Fibroblast of villous mesenchyme (primary cell): ENCODE measurements around the gene VAMP5. TPM values are rescaled to one million over a fixed set of nuclear protein-coding genes. Genes with fewer than 3 reads are reported as not detected.
"Not testable (repeated sequence)": the region's sequence is repeated elsewhere in the genome, so short reads cannot be mapped to it uniquely, and the experiment has no call there.

ENCODE experiments used
- DNase-seq: peaks from one replicate; pipeline ENCODE4 v3.0.0-alpha.2; 2010; ENCODE audit warnings: low read depth
- H3K4me3 ChIP-seq: 2 replicates; pipeline ENCODE4 v1.5.1; 2011; ENCODE audit warnings: low read depth, mild to moderate bottlenecking, low read length
- total RNA-seq: library from RNA; depleted of rRNA; stranded (reverse); fragments of >200 nt; gene quantifications from 2 replicates; pipeline ENCODE4 v1.2.3, GENCODE V29; 2012
- TF ChIP-seq, protein P1 (sequence below): IDR thresholded peaks from 2 replicates; pipeline ENCODE4 v1.5.1; 2012; ENCODE audit warnings: low read depth, mild to moderate bottlenecking, low read length; ENCODE audit not compliant: insufficient read depth

VAMP5 gene
- total RNA-seq, 1 donor: 18.1 TPM

DNA sequence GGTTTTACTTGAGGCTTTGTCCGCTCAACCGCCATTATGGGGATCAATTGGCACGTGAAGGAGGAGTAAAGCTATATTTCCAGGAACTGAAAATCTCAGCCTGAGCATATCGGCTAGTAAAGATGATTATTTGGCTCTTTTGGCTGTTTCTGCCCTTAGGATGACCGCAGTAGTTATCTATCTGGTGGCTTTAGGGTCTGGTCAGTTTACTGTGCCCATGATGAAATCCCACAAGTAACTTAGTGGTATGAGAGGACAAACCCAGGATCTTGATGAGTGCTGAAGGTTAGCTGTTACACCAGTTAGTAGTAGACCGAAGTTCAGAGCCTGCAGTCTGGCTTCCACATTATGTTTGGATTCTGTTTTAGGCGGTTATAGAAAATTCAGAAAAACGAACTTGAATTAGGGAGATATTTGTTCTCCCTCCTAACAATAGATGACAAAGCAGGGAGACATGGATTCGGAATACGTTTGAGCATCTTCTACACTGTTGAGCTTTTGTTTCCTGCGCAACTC lies 44.0 kb upstream of the VAMP5 start:
- H3K4me3 ChIP-seq: peak overlapping the region; percentile 80
- TF ChIP-seq, protein P1, sequence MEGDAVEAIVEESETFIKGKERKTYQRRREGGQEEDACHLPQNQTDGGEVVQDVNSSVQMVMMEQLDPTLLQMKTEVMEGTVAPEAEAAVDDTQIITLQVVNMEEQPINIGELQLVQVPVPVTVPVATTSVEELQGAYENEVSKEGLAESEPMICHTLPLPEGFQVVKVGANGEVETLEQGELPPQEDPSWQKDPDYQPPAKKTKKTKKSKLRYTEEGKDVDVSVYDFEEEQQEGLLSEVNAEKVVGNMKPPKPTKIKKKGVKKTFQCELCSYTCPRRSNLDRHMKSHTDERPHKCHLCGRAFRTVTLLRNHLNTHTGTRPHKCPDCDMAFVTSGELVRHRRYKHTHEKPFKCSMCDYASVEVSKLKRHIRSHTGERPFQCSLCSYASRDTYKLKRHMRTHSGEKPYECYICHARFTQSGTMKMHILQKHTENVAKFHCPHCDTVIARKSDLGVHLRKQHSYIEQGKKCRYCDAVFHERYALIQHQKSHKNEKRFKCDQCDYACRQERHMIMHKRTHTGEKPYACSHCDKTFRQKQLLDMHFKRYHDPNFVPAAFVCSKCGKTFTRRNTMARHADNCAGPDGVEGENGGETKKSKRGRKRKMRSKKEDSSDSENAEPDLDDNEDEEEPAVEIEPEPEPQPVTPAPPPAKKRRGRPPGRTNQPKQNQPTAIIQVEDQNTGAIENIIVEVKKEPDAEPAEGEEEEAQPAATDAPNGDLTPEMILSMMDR: no peak
- peak; percentile 58 for DNase-seq

DNA sequence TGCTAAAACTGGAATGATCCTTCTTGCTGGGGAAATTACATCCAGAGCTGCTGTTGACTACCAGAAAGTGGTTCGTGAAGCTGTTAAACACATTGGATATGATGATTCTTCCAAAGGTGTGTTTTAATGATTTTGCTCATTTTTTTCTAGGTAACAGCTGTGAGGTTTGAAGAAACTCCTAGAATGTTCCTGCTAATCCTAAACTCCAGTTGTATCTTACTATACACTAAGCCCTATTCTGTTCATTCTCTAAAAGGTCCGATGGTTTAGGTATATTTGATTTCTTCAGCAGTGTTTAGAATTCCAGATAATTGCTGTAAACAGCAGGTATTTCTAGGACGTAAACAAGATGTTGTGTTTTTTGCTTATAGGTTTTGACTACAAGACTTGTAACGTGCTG lies 43.0 kb upstream of the VAMP5 start:
- TF ChIP-seq, protein P1: no peak
- no peak for DNase-seq
- peak overlapping the region; percentile 80 for H3K4me3 ChIP-seq

DNA sequence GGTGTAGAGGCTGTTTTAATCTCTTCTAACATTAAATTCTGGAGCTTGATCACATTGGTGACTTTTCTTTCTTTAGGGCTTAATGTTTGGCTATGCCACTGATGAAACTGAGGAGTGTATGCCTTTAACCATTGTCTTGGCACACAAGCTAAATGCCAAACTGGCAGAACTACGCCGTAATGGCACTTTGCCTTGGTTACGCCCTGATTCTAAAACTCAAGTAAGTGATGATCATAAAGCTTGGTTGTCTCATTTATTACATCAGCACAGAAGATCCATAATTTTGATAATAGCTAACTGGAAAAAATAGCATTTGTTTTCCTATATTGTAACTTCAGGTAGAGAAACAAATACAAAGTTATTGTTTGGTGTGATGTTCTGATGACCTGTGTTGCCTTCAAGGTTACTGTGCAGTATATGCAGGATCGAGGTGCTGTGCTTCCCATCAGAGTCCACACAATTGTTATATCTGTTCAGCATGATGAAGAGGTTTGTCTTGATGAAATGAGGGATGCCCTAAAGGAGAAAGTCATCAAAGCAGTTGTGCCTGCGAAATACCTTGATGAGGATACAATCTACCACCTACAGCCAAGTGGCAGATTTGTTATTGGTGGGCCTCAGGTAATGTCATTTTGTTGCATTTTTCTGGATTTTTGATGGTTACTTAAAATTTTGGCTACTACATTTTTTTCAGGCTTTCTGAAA lies 42.3 kb upstream of the VAMP5 start:
- peak overlapping the region; percentile 80 for H3K4me3 ChIP-seq
- no peak for DNase-seq
- TF ChIP-seq, protein P1: no peak

DNA sequence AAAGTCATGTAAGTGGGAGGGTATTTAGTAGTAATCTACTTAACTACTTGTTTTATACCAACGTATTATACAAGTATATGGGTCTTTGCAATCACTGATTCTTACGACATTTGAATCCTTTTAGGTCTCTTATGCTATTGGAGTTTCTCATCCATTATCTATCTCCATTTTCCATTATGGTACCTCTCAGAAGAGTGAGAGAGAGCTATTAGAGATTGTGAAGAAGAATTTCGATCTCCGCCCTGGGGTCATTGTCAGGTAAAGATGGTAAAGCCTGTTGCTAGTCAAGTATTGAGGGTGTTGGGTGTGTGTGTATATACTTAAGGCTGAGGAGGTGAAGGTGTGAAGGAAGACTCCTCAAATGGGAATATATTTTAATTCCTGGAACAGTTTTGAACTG lies 41.5 kb upstream of the VAMP5 start:
- DNase-seq: no peak
- TF ChIP-seq, protein P1: no peak
- H3K4me3 ChIP-seq: no peak overlapping the region

DNA sequence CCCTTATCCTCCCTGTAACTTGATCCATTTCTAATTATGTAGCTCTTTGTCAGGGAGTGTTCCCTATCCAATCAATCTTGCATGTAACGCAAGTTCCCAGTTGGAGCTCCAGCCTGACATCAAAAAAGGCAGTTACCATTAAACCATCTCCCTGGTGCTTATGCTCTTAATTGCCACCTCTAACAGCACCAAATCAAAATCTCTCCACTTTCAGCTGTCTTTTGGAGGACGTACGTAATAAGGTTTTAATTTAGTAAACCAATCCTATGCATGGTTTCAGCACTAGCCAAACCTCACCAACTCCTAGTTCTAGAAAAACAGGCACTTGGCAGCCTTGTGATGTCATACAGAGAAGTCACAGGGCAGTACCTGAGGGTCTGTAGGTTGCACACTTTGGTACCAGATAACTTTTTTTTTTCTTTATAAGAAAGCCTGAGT lies 40.0 kb upstream of the VAMP5 start:
- not testable (repeated sequence) for H3K4me3 ChIP-seq

DNA sequence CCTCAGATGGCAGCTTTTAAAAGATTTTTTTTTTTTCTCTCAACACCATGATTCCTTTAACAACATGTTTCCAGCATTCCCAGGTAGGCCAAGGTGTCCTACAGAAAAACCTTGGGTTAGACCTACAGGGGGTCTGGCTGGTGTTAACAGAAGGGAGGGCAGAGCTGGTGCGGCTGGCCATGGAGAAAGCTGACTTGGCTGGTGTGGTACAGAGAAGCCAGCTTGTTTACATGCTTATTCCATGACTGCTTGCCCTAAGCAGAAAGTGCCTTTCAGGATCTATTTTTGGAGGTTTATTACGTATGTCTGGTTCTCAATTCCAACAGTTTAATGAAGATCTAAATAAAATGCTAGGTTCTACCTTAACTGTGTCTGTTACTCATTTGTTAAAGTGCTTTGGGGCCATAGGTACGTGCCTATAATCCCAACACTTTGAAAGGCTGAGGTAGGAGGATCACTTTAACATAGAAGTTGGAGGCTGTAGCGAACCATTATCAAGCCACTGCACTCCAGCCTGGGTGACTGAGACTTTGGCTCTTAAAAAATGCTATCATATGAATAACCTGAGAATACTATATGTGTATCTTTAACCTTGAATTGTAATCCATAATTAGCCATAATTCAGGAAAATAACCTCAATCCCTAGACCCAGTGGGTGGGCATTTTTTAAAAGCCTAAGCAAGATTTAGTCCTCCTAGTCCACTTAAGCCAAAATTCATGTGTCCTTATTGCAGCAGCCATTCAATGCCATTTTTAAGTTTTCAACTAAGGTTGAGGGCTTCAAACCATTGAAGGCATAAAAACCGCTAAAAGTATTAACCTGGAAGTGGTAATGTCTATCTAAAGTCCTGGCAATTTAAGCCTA lies 39.1 kb upstream of the VAMP5 start:
- H3K4me3 ChIP-seq: not testable (repeated sequence)
- DNase-seq: peak; percentile 23

More for the DNA sequence above, 40.0 kb upstream of the VAMP5 start:
- peak; percentile 16 for DNase-seq

DNA sequence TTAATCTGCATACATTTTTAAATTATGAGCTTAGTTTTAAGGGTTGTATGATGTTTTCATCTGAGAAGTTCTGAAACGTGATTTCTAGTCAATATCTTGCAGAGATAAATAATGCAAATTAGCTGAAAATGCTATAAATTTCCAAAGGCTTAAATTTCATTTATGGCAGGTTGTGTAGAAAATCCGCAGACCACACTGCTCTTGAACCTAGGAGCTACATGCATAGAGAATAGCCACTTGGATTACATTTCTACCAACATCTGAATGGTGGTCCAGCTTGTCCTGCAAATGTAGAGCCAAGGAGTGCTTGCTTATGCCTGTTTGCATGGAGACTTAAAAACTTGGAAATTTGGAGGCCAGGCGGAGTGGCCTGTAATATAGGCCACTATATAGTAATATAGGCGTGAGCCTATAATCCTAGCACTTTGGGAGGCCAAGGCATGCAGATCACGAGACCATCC lies 38.4 kb upstream of the VAMP5 start:
- peak; percentile 42 for DNase-seq
- H3K4me3 ChIP-seq: no peak overlapping the region
- TF ChIP-seq, protein P1: no peak
